Effector CD4-positive, alpha-beta T cell (primary cell): ENCODE data around the gene MARCHF3.
"Not testable (repeated sequence)": the region's sequence is repeated elsewhere in the genome, so short reads cannot be mapped to it uniquely, and the experiment has no call there.

Source experiments
- DNase-seq: peaks from one replicate; pipeline ENCODE4 v3.0.0-alpha.2; 2020

Gene MARCHF3

GRCh38 chr5:126869005-126869451 lies 161.3 kb downstream of the MARCHF3 start:
- DNase-seq: no peak

- no peak for DNase-seq
Measured at GRCh38 chr5:126868338-126869004, 161.9 kb downstream of the MARCHF3 start.

GRCh38 chr5:126866851-126867636 lies 163.3 kb downstream of the MARCHF3 start:
- no peak for DNase-seq

- DNase-seq: no peak
Measured at GRCh38 chr5:126865299-126865698, 165.1 kb downstream of the MARCHF3 start.

- DNase-seq: no peak
Measured at GRCh38 chr5:126864042-126864688, 166.2 kb downstream of the MARCHF3 start.

GRCh38 chr5:126863402-126863801 lies 167.0 kb downstream of the MARCHF3 start:
- no peak for DNase-seq

GRCh38 chr5:126858441-126858840 lies 171.9 kb downstream of the MARCHF3 start:
- no peak for DNase-seq

- no peak for DNase-seq
Measured at GRCh38 chr5:126857472-126858410, 172.6 kb downstream of the MARCHF3 start.

GRCh38 chr5:126855266-126855665 lies 175.1 kb downstream of the MARCHF3 start:
- no peak for DNase-seq

- DNase-seq: no peak
Measured at GRCh38 chr5:126854526-126855110, 175.7 kb downstream of the MARCHF3 start.

GRCh38 chr5:126853541-126854307 lies 176.6 kb downstream of the MARCHF3 start:
- DNase-seq: not testable (repeated sequence)

DNA sequence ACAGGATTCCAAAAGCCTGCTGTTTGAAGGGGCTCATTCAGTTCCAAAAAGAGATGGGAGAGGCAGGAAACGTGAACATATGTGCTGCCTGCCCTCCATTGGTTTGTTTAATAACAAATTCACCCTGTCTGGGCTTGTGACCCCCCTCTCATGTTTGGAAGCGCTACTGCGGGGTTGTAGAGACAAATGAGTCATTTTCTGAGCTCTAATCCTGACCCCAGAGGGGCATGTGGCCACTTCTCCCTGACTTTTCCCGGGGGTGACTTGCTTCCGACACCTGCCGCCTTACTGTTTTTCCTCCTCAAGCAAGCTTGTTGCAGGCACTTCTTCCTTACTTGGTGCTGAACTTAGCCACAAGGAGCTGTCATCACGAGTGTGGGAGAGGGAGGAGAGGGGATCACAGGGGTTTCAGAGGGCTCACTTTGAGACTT lies 177.5 kb downstream of the MARCHF3 start:
- no peak for DNase-seq

DNA sequence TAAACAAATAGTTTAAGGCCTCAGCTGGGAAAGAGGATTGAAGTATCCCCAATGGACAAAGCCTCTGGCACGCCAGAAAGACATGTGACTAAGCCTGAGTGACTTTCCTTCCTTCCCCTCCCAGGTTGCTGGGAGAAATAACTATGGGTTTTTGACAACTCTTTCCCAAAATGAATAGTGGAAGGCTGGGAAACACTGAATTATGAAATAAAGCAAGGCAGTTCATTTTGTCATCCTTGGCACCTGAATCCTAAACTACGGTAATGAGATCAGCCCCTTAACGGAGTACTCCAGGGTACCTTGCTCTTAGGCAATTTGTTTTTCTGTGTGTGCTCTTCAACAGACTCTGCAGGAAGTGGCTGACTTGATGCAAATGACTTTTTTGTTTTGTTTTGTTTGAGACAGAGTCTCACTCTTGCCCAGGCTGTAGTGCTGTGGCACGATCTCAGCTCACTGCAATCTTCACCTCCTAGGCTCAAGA lies 178.2 kb downstream of the MARCHF3 start:
- DNase-seq: no peak

- no peak for DNase-seq
Measured at GRCh38 chr5:126851501-126852011, 178.8 kb downstream of the MARCHF3 start.

DNA sequence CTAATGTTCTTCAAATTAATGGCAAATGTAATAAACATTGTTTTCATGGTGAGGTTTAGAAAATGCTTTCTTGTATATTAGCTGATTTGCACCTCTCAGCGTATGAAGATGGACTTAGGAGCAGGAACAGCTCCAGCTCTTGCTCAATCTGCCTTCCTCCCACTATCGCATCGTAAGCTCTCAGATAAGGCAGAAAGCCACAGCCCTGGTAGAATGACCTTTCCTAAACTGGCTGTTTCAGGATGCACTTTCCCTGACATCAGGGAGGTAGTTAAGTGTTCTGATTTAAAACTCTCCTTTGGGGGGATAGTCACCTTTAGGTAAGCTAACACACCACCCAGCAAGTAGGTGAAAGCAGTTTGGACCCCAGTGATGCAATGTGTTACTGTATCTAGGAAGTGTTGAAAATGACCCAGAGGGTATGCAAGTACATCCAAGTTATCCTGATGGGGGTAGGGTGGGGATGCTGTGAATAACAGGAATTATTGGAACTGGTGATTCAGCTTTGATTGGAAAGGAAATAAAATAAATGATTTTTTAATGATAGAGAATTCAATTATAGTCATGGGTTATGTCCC lies 181.2 kb downstream of the MARCHF3 start:
- DNase-seq: no peak

DNA sequence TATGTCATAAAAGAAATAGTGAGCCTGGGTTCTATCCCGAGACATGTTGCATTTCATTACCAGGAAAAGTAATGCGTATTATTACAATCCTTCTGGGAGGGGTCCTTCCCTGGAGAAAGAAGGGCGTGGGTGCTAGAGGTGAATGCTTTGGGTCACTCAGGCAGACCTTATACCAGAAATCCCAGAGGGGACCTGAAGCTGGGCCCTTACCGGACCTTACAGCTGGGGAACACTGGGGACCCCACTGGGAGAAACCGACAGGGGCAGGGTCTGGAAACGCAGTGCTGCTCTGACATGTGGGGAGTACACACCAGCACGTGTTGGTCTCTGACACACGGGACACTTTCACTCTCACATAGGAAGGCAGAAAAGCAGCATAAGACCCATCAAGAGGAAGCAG lies 182.1 kb downstream of the MARCHF3 start:
- DNase-seq: no peak

- no peak for DNase-seq
Measured at GRCh38 chr5:126847826-126848251, 182.5 kb downstream of the MARCHF3 start.

GRCh38 chr5:126847456-126847820 lies 182.9 kb downstream of the MARCHF3 start:
- no peak for DNase-seq

GRCh38 chr5:126846744-126847455 lies 183.5 kb downstream of the MARCHF3 start:
- DNase-seq: no peak

DNA sequence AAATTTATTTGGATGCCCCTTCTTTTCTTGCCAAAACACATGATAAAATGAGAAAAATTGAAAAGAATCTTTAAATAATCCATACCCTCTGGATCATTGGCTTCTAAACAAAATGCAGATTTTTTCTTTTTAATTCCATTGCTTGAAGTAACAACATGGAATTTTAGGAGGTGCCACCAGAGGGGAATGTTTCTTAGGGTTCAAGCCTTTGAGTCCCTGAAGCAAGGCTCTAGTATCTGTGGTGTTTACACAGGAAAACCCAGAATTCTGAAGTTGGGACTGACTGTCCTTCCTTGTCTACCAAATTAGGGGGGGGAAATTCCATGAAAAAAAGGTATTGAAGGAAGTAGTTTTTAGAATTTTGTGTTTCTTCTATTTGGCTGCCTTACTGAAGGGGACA lies 184.0 kb downstream of the MARCHF3 start:
- DNase-seq: no peak
